Endothelial cell of umbilical vein (primary cell): ENCODE data around the gene ELOB. TPM values are rescaled to one million over a fixed set of nuclear protein-coding genes. Genes with fewer than 3 reads are reported as not detected.

Source experiments
- BruUV-seq: library from RNA; stranded (reverse); fragments of 400-500 nt; replicated peaks from 2 replicates; lab custom pipeline; 2021; lab: Mats Ljungman, UMichigan
- CTCF ChIA-PET: fragments of 300-600, 350-600 bp; sonication (Branson Sonifier 250); formaldehyde crosslinking; loops from one replicate; lab custom pipeline; 2021; ENCODE audit warnings: antibody characterized with exemption, inconsistent platforms; lab: Charles Lee
- POLR2A ChIA-PET: fragments of 300-600, 350-600 bp; sonication (Branson Sonifier 250); formaldehyde crosslinking; loops from one replicate; lab custom pipeline; 2021; ENCODE audit warnings: antibody characterized with exemption, inconsistent platforms; lab: Charles Lee
- DNase-seq: peaks from one replicate; pipeline ENCODE4 v3.0.0-alpha.2; 2011; ENCODE audit warnings: low read depth, low spot score
- FAIRE-seq: peaks from 2 replicates; lab custom pipeline; 2011; peaks lifted over from hg19 to GRCh38; lab: Jason Lieb, UNC
- H2AFZ ChIP-seq: 2 replicates; pipeline ENCODE4 v1.6.0; 2012; ENCODE audit warnings: low read depth, low read length, control low read depth, inconsistent platforms
- H3K27ac ChIP-seq: 2 replicates; pipeline ENCODE4 v1.5.1; 2011; ENCODE audit warnings: low read depth, mild to moderate bottlenecking, control low read depth, low read length, moderate library complexity; ENCODE audit not compliant: insufficient read depth
- H3K27me3 ChIP-seq, 2 experiments: 2 replicates each; pipeline versions ENCODE4 v1.6.0 to v1.6.1; 2011; ENCODE audit warnings: low read length in 2 of 2, mixed read lengths in 1 of 2; ENCODE audit not compliant: control insufficient read depth in 2 of 2, insufficient read depth in 2 of 2
- H3K36me3 ChIP-seq, 2 experiments: 2 replicates in 1 of 2; 3 replicates in 1 of 2; pipeline ENCODE4 v1.5.1; 2011; ENCODE audit warnings: low read length in 2 of 2, mild to moderate bottlenecking in 1 of 2, moderate library complexity in 1 of 2; ENCODE audit not compliant: control insufficient read depth in 2 of 2, insufficient read depth in 2 of 2; ENCODE audit errors: extremely low read depth in 1 of 2
- H3K4me1 ChIP-seq: 3 replicates; pipeline ENCODE4 v1.5.1; 2011; ENCODE audit warnings: mild to moderate bottlenecking, low read length; ENCODE audit not compliant: control insufficient read depth, insufficient read depth; ENCODE audit errors: extremely low read depth
- H3K4me2 ChIP-seq: 2 replicates; pipeline ENCODE4 v1.6.1; 2011; ENCODE audit warnings: low read length, control low read depth, mixed read lengths; ENCODE audit not compliant: insufficient read depth
- H3K4me3 ChIP-seq, 3 experiments: fragments of 200-600 bp in 1 of 3; sonication (generic), shearing (Covaris generic) in 1 of 3; replicated peaks in 1 of 3; 2 replicates each; pipeline ENCODE4 v1.5.1; 2011 to 2016; ENCODE audit warnings: control low read depth in 3 of 3, low read length in 3 of 3, mild to moderate bottlenecking in 2 of 3, inconsistent platforms in 1 of 3, low read depth in 1 of 3, moderate library complexity in 1 of 3; ENCODE audit not compliant: insufficient read depth in 1 of 3
- H3K79me2 ChIP-seq: 2 replicates; pipeline ENCODE4 v1.6.0; 2012; ENCODE audit warnings: low read length, inconsistent platforms; ENCODE audit not compliant: control insufficient read depth, insufficient read depth
- H3K9ac ChIP-seq: replicated peaks from 2 replicates; pipeline ENCODE3; 2011; ENCODE audit warnings: low read length, control low read depth; ENCODE audit not compliant: insufficient read depth; ENCODE audit errors: extremely low read depth
- H3K9me1 ChIP-seq: replicated peaks from 3 replicates; pipeline ENCODE4 v1.6.0; 2011; ENCODE audit warnings: mild to moderate bottlenecking, low read length; ENCODE audit not compliant: control insufficient read depth, insufficient read depth; ENCODE audit errors: extremely low read depth
- H3K9me3 ChIP-seq: replicated peaks from 2 replicates; pipeline ENCODE4 v1.5.1; 2012; ENCODE audit warnings: low read length, inconsistent platforms; ENCODE audit not compliant: control insufficient read depth, insufficient read depth
- H4K20me1 ChIP-seq: replicated peaks from 2 replicates; pipeline ENCODE3; 2011; ENCODE audit warnings: mild to moderate bottlenecking, low read length; ENCODE audit not compliant: control insufficient read depth, insufficient read depth; ENCODE audit errors: extremely low read depth
- EZH2 ChIP-seq: IDR thresholded peaks from 2 replicates; pipeline ENCODE4 v1.6.1; 2012; ENCODE audit warnings: borderline replicate concordance, low read depth, mild to moderate bottlenecking, moderate library complexity, low read length, inconsistent platforms; ENCODE audit not compliant: severe bottlenecking
- FOS ChIP-seq: IDR thresholded peaks from 2 replicates; pipeline ENCODE4 v1.6.1; 2011; ENCODE audit warnings: mild to moderate bottlenecking, low read length, moderate library complexity, borderline replicate concordance; ENCODE audit not compliant: insufficient read depth
- GATA2 ChIP-seq: IDR thresholded peaks from 2 replicates; pipeline ENCODE4 v1.7.0; 2011; ENCODE audit warnings: low read depth, mild to moderate bottlenecking, moderate library complexity, mixed read lengths, low read length; ENCODE audit not compliant: insufficient read length, insufficient read depth
- JUN ChIP-seq: IDR thresholded peaks from 2 replicates; pipeline ENCODE4 v1.6.1; 2011; ENCODE audit warnings: borderline replicate concordance, low read depth; ENCODE audit not compliant: insufficient read length, insufficient read depth
- MYC ChIP-seq: IDR thresholded peaks from one replicate; pipeline ENCODE4 v1.6.1; 2011; ENCODE audit warnings: mild to moderate bottlenecking, low read depth, low read length
- POLR2A ChIP-seq: IDR thresholded peaks from 2 replicates; pipeline ENCODE4 v1.6.1; 2012; ENCODE audit warnings: low read depth, mild to moderate bottlenecking, control low read depth, low read length
- POLR2AphosphoS5 ChIP-seq: IDR thresholded peaks from 2 replicates; pipeline ENCODE4 v1.6.1; 2012; ENCODE audit warnings: low read depth, mild to moderate bottlenecking, control low read depth, low read length, moderate library complexity; ENCODE audit not compliant: insufficient read depth
- dilution Hi-C: fragments of 300-500 bp; cut with MboI; formaldehyde crosslinking; loops from one replicate; pipeline ENCODE4 v1.15.0; 2019; ENCODE audit warnings: low sequenced_read_pairs; ENCODE audit not compliant: extremely low pct_ligation_motif_present
- intact Hi-C: fragments of 100-400 bp; cut with micrococcal nuclease; formaldehyde crosslinking; loops from one replicate; pipeline ENCODE4 v1.10.0; 2022
- polyA plus RNA-seq, 4 experiments: library from polyadenylated mRNA; depleted of rRNA in 3 of 4; stranded (reverse) in 3 of 4; unstranded in 1 of 4; fragments of >200 nt; gene quantifications; 2 replicates each; pipeline versions ENCODE4 v1.2.1 to v1.2.3, GENCODE V29; 2011 to 2012; ENCODE audit warnings: missing spikeins in 1 of 4
- total RNA-seq: library from RNA; stranded (reverse); gene quantifications from 2 replicates; pipeline ENCODE4 v1.2.3, GENCODE V29; 2021
- TF ChIP-seq, protein P1 (sequence below), 2 donors: IDR thresholded peaks; 1 replicate in 1 of 2; 2 replicates in 1 of 2; pipeline ENCODE4 v1.5.1; 2011; ENCODE audit warnings: low read length in 2 of 2, mild to moderate bottlenecking in 2 of 2, moderate library complexity in 2 of 2, control low read depth in 1 of 2, inconsistent platforms in 1 of 2, low read depth in 1 of 2; ENCODE audit not compliant: insufficient read depth in 1 of 2; ENCODE audit errors: extremely low read depth in 1 of 2
- TF ChIP-seq, protein P2 (sequence below): IDR thresholded peaks from 2 replicates; pipeline ENCODE4 v1.6.1; 2011; ENCODE audit not compliant: insufficient read depth, insufficient read length

Gene ELOB
- total and polyA plus RNA-seq, 2 donors (not counting 3 experiments of a cell fraction or from before 2014, with no cell fraction given), result 251 to 848 TPM

DNA sequence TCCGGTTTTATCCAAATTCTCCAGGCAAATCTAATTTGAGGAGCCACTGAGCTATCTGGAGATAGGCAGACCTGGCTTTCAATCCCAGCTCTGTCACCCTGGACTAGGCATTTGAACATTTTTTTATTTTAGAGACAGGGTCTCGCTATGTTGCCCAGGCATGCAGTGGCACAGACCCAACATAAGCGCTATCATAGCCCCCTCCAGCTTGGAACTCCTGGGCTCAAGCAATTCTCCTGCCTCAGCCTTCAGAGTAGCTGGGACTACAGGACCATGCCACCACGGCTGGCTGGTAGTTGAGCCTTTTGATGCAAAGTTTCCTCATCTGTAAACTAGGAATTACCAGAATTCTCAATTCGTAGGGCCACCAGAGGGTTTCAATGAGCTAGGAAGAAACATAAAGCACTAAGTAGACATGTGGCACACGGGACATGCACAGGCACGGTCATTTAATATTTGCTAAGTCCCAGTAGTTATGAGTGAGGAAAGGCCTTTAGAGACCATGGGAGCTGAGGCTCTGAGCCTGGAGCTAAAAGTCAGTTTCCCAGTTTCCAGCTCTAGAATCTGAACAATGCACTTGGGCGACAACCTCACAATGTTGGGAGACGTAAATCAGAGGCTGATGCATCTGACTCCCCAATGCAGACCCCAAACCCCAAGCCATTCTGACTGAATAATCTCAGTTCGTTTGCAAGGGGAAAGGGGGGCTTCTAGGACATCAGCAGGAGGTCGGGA, 1.1 kb downstream of the ELOB start:
- Histone ChIP-seq H4K20me1 (no peaks in the 10 kb centered on the region), H3K9me1 (no peaks in the 10 kb centered on the region), H3K27ac (no peak overlapping the region), H3K4me1 (peaks cover 8% of the 10 kb centered on the region), H3K4me3 (peak overlapping the region; percentile 41 to 96 (median 65)), H3K4me2 (peak overlapping the region; percentile 82), H3K9ac (peak overlapping the region; percentile 54), H2AFZ (no peak overlapping the region), H3K9me3 (no peaks in the 10 kb centered on the region), H3K36me3 (peaks cover 2 to 17% of the 10 kb centered on the region in 2 experiments), H3K79me2 (peaks cover 18% of the 10 kb centered on the region), H3K27me3 (no peaks in the 10 kb centered on the region)
- intact Hi-C loops (loop anchor here (5.0 to 10.0 kb wide), 3 partner anchors 59 to 141 kb away; partner anchors contain the start of genes KCTD5 and ZG16B), dilution Hi-C loops (no loop called here)
- DNase-seq, result peak; percentile 7
- CTCF ChIA-PET, result interaction anchor here (1.5 to 4.5 kb wide), 2 partner anchors 63 to 92 kb away, joined by 8 to 20 read pairs; no protein-coding TSS in a partner anchor
- BruUV-seq, result TSS peak; percentile 16
- POLR2A ChIA-PET, result no interaction called here
- FAIRE-seq, result peak; percentile 55
- TF ChIP-seq, protein P1, sequence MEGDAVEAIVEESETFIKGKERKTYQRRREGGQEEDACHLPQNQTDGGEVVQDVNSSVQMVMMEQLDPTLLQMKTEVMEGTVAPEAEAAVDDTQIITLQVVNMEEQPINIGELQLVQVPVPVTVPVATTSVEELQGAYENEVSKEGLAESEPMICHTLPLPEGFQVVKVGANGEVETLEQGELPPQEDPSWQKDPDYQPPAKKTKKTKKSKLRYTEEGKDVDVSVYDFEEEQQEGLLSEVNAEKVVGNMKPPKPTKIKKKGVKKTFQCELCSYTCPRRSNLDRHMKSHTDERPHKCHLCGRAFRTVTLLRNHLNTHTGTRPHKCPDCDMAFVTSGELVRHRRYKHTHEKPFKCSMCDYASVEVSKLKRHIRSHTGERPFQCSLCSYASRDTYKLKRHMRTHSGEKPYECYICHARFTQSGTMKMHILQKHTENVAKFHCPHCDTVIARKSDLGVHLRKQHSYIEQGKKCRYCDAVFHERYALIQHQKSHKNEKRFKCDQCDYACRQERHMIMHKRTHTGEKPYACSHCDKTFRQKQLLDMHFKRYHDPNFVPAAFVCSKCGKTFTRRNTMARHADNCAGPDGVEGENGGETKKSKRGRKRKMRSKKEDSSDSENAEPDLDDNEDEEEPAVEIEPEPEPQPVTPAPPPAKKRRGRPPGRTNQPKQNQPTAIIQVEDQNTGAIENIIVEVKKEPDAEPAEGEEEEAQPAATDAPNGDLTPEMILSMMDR (IDR thresholded peaks at IDR 0.05; ENCODE audit: extremely low read depth in 1 of 2, insufficient read depth in 1 of 2, low read depth in 1 of 2, low read length in 2 of 2), result no peak
- TF ChIP-seq FOS (no peak), GATA2 (no peak), POLR2AphosphoS5 (no peak), JUN (no peak), MYC (no peak), EZH2 (no peak), POLR2A (no peak)
- TF ChIP-seq, protein P2, sequence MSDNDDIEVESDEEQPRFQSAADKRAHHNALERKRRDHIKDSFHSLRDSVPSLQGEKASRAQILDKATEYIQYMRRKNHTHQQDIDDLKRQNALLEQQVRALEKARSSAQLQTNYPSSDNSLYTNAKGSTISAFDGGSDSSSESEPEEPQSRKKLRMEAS, result no peak
